ENCODE measurements around the gene C5. TPM values are rescaled to one million over a fixed set of nuclear protein-coding genes. Genes with fewer than 3 reads are reported as not detected.

The C5 gene
- total and polyA plus RNA-seq, 9 of the 15 experiments (the other 6 are each of a cell fraction or from before 2014, with no cell fraction given): 0.08 to 0.91 (median 0.42) TPM

DNA sequence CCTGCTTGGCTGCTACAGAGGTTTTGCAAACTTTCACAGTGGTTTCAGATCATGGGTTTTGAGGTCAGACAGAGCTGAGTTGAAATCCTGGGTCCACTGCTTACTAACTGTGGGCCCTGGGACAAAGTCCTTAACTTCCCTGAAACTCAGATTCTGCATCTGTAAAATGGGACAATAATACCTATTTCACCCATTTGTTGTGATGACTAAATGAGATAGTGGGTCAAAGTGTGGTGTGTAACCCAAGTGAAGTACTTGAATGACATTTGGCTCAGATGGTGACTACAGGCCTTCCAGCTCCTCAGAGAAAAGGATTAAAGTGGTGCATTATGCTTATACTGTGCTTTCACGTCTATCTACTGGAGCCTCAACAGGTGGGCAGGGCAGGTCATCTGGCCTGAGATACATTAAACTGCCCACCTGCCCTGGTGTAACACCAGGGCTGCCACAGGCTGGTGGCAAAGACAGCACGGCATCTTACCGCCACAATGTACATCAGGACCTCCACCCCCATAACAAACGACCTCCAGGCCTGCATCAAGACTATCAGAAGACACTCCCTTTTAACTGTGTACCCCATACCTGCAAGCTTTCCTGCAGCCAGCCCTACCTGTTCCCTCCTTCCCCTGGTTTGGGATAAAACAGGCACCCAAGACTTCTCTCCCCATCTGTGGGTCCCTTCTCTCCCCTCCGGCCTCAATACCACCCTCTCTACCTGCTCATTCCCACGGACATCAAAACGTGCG, 122.6 kb downstream of the C5 start:
- Histone ChIP-seq H3K4me3 (no peak overlapping the region), H4K20me1 (replicated peaks; ENCODE audit: control insufficient read depth, insufficient read depth, low read length) (no peaks in the 10 kb centered on the region), H3K27ac (ENCODE audit: extremely low read depth, low read depth, low read length) (no peak overlapping the region), H3K9me3 (replicated peaks; ENCODE audit: control insufficient read depth, insufficient read depth, low read depth, low read length) (no peaks in the 10 kb centered on the region), H3K4me2 (ENCODE audit: insufficient read depth, low read length) (no peak overlapping the region), H2AFZ (ENCODE audit: low read depth, low read length) (no peak overlapping the region), H3K36me3 (ENCODE audit: control insufficient read depth, insufficient read depth, low read length) (no peaks in the 10 kb centered on the region), H3K27me3 (ENCODE audit: control insufficient read depth in 2 of 2, insufficient read depth in 2 of 2, low read length in 2 of 2) (no peaks in the 10 kb centered on the region), H3K9ac (ENCODE audit: insufficient read depth in 1 of 2, low read depth in 2 of 2, low read length in 2 of 2) (no peak overlapping the region; a peak in 1 of 4 replicates), H3K9me1 (ENCODE audit: control insufficient read depth, insufficient read depth, low read length) (no peaks in the 10 kb centered on the region), H3K79me2 (ENCODE audit: control insufficient read depth, insufficient read depth, low read length) (no peaks in the 10 kb centered on the region), H3K4me1 (replicated peaks in 1 of 2; ENCODE audit: control insufficient read depth in 2 of 2, insufficient read depth in 2 of 2, low read length in 2 of 2) (peaks cover 9 to 21% of the 10 kb centered on the region in 2 experiments)
- ATAC-seq (no peak), FAIRE-seq (no peak), DNase-seq (ENCODE audit: extremely low read depth in 1 of 4, low spot score in 3 of 4) (no peak)
- peak; percentile 25 for TF ChIP-seq RBM25 (IDR thresholded peaks at IDR 0.05; ENCODE audit: low read depth, low read length, severe bottlenecking)
- no peak for TF ChIP-seq MTA1 (IDR thresholded peaks at IDR 0.05; ENCODE audit: borderline replicate concordance)
- POLR2A ChIA-PET: no interaction called here
- in situ Hi-C loops (cut with MboI) (loop anchor here (25.0 kb wide), 1 partner anchor 315 kb away; no protein-coding TSS in a partner anchor), intact Hi-C loops (cut with micrococcal nuclease) (no loop called here)
- 23% methylated on average over 7 of the region's 8 CpGs for whole genome bisulfite sequencing (ENCODE audit: insufficient coverage, low coverage, missing lambda C conversion rate)
- CTCF ChIA-PET (ENCODE audit: low intra/inter-chr PET ratio): no interaction called here
- no TSS peak for BruUV-seq (replicated peaks)

DNA sequence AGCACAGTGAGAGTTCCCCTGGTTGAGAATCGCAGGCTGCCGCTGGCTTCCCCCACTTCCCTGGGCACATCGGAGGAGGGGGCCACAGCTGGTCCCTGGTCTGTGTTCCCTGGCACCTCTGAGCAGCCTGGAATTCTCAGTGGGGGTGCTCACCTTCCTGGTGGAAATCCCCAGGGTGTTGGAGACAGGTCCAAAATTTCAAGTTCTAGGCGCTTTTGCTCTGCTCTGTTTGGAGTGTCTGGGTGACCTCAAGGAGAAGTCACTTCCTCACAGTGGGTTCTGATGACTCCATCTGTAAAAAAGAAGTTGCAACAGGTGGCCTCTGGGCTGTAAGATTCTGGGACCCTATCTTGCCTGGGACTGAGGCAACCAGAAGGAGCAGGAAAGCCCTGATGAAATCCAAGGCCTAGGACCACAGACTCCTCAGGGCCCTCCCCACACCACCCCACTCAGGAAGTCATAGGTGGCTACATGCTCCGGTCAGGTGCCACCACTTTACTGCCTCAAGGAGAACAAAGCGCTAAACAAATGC, 123.6 kb downstream of the C5 start, which contains the start of gene TRAF1:
Gene TRAF1, minus strand, starts transcription at position 400 of the 532 bp plus-strand sequence. CDS start 721 bp downstream, outside the sequence.
- Histone ChIP-seq H3K9ac (ENCODE audit: insufficient read depth in 1 of 2, low read depth in 2 of 2, low read length in 2 of 2) (peak within 1 kb of the TSS; percentile 11 to 77; a peak in 1 of 4 replicates), H3K9me3 (replicated peaks; ENCODE audit: control insufficient read depth, insufficient read depth, low read depth, low read length) (no peaks in the 10 kb centered on the region), H3K4me3 (no peak within 1 kb of the TSS), H3K9me1 (ENCODE audit: control insufficient read depth, insufficient read depth, low read length) (no peaks in the 10 kb centered on the region), H3K79me2 (ENCODE audit: control insufficient read depth, insufficient read depth, low read length) (no peaks in the 10 kb centered on the region), H2AFZ (ENCODE audit: low read depth, low read length) (peak within 1 kb of the TSS; percentile 75), H3K4me1 (replicated peaks in 1 of 2; ENCODE audit: control insufficient read depth in 2 of 2, insufficient read depth in 2 of 2, low read length in 2 of 2) (peaks cover 12 to 24% of the 10 kb centered on the region in 2 experiments), H3K27ac (ENCODE audit: extremely low read depth, low read depth, low read length) (peak within 1 kb of the TSS; percentile 18; the same call in 1 of the 3 replicates), H3K4me2 (ENCODE audit: insufficient read depth, low read length) (peak within 1 kb of the TSS; percentile 47; the same call in 1 of the 2 replicates), H4K20me1 (replicated peaks; ENCODE audit: control insufficient read depth, insufficient read depth, low read length) (no peaks in the 10 kb centered on the region), H3K36me3 (ENCODE audit: control insufficient read depth, insufficient read depth, low read length) (no peaks in the 10 kb centered on the region), H3K27me3 (ENCODE audit: control insufficient read depth in 2 of 2, insufficient read depth in 2 of 2, low read length in 2 of 2) (no peaks in the 10 kb centered on the region)
- 64% methylated on average over 6 of the region's 6 CpGs for WGBS (ENCODE audit: insufficient coverage, low coverage, missing lambda C conversion rate)
- ChIA-PET POLR2A (interaction anchor here (0.8 to 1.0 kb wide), 2 partner anchors 20 to 43 kb away, joined by 3 to 4 read pairs; no protein-coding TSS in a partner anchor), CTCF (ENCODE audit: low intra/inter-chr PET ratio) (no interaction called here)
- TF ChIP-seq FOSL1 (tag; conservative IDR thresholded peaks at IDR 0.05) (peak; percentile 69), NFRKB (IDR thresholded peaks at IDR 0.05; ENCODE audit: low read depth) (no peak), SPI1 (IDR thresholded peaks at IDR 0.05; ENCODE audit: borderline replicate concordance, low read depth, low read length) (peak; percentile 47; the same call in 1 of the 2 replicates)
- ATAC-seq: no peak; the same call in 2 of the 3 replicates
- intact Hi-C loops (cut with micrococcal nuclease): no loop called here
- DNase-seq (ENCODE audit: extremely low read depth in 1 of 4, low spot score in 3 of 4): no peak
- in situ Hi-C loops (cut with MboI): loop anchor here (25.0 kb wide), 1 partner anchor 314 kb away; no protein-coding TSS in a partner anchor
- no TSS peak for BruUV-seq (replicated peaks)
- no peak for FAIRE-seq
